Measurements from ENCODE around the gene P4HB. TPM values are rescaled to one million over a fixed set of nuclear protein-coding genes. Genes with fewer than 3 reads are reported as not detected.

The P4HB gene
- total and polyA plus RNA-seq, 2 experiments from 2014 or later = 206 to 620 TPM

DNA sequence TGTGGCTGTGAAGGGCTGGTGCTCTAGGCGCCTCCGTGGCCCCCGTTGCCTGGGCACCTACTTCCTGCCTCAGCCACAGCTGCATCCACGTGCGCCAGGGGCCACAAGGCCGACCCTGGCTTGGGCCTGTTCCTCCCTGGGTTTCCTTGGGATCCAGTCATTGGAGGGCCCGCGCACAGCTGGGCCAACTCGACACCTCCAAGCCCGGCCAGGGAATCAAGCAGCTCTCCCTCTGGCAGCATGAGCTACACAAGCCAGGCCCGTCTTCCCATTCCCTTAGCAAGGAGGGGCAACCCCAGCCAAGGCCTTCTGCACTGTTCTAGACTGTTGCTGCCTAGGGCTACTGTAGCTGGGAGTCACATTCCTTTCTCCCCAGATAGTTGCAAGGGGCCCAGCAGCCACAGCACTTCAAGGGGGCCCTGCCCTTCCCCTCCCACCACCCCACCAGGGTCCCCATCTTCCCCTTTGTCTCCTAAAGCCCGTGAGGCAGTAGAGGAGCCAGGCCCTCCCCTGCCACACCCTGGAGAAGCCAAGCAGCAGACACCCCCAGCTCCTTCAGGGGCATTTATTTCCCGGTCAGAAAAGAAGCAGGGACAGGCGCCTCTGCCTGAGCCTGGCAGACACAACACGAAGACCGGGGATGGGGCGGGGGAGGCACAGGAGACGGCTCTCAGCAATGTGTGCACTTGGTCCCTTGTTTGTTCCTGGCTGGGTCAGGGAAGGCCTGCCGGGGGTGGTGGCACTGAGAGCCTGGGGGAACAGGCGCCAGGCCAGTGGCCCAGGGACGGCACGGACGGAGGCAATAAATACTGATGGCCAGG is 7.0 kb upstream of the P4HB start:
- peaks cover 27% of the 10 kb centered on the region for H4K20me1 ChIP-seq (replicated peaks; ENCODE audit: insufficient read depth)
- H3K27ac Mint-ChIP-seq = 0 out of 2 replicates have a peak overlapping the region, but pooled peaks have one; percentile 36
- peak; percentile 73 for DNase-seq (ENCODE audit: low spot score)

More for the DNA sequence above, 7.0 kb upstream of the P4HB start:
- Histone ChIP-seq H2AFZ (no peak overlapping the region), H3K4me2 (peak overlapping the region; percentile 14; the same call in 1 of the 2 replicates), H3K4me3 (no peak overlapping the region), H3K79me2 (replicated peaks; ENCODE audit: insufficient read depth) (peaks cover 28% of the 10 kb centered on the region), H3F3A (replicated peaks; ENCODE audit: low read depth) (peaks cover 65% of the 10 kb centered on the region), H3K36me3 (ENCODE audit: insufficient read depth) (0 out of 2 replicates have a peak, but pooled peaks cover 6% of the 10 kb centered on the region), H3K27me3 (ENCODE audit: insufficient read depth) (no peaks in the 10 kb centered on the region), H3K9me2 (ENCODE audit: insufficient read depth) (no peaks in the 10 kb centered on the region), H3K27ac (ENCODE audit: low read depth) (peak overlapping the region; percentile 91), H3K4me1 (ENCODE audit: insufficient read depth) (peaks cover 12% of the 10 kb centered on the region)
- TF ChIP-seq, protein P1, sequence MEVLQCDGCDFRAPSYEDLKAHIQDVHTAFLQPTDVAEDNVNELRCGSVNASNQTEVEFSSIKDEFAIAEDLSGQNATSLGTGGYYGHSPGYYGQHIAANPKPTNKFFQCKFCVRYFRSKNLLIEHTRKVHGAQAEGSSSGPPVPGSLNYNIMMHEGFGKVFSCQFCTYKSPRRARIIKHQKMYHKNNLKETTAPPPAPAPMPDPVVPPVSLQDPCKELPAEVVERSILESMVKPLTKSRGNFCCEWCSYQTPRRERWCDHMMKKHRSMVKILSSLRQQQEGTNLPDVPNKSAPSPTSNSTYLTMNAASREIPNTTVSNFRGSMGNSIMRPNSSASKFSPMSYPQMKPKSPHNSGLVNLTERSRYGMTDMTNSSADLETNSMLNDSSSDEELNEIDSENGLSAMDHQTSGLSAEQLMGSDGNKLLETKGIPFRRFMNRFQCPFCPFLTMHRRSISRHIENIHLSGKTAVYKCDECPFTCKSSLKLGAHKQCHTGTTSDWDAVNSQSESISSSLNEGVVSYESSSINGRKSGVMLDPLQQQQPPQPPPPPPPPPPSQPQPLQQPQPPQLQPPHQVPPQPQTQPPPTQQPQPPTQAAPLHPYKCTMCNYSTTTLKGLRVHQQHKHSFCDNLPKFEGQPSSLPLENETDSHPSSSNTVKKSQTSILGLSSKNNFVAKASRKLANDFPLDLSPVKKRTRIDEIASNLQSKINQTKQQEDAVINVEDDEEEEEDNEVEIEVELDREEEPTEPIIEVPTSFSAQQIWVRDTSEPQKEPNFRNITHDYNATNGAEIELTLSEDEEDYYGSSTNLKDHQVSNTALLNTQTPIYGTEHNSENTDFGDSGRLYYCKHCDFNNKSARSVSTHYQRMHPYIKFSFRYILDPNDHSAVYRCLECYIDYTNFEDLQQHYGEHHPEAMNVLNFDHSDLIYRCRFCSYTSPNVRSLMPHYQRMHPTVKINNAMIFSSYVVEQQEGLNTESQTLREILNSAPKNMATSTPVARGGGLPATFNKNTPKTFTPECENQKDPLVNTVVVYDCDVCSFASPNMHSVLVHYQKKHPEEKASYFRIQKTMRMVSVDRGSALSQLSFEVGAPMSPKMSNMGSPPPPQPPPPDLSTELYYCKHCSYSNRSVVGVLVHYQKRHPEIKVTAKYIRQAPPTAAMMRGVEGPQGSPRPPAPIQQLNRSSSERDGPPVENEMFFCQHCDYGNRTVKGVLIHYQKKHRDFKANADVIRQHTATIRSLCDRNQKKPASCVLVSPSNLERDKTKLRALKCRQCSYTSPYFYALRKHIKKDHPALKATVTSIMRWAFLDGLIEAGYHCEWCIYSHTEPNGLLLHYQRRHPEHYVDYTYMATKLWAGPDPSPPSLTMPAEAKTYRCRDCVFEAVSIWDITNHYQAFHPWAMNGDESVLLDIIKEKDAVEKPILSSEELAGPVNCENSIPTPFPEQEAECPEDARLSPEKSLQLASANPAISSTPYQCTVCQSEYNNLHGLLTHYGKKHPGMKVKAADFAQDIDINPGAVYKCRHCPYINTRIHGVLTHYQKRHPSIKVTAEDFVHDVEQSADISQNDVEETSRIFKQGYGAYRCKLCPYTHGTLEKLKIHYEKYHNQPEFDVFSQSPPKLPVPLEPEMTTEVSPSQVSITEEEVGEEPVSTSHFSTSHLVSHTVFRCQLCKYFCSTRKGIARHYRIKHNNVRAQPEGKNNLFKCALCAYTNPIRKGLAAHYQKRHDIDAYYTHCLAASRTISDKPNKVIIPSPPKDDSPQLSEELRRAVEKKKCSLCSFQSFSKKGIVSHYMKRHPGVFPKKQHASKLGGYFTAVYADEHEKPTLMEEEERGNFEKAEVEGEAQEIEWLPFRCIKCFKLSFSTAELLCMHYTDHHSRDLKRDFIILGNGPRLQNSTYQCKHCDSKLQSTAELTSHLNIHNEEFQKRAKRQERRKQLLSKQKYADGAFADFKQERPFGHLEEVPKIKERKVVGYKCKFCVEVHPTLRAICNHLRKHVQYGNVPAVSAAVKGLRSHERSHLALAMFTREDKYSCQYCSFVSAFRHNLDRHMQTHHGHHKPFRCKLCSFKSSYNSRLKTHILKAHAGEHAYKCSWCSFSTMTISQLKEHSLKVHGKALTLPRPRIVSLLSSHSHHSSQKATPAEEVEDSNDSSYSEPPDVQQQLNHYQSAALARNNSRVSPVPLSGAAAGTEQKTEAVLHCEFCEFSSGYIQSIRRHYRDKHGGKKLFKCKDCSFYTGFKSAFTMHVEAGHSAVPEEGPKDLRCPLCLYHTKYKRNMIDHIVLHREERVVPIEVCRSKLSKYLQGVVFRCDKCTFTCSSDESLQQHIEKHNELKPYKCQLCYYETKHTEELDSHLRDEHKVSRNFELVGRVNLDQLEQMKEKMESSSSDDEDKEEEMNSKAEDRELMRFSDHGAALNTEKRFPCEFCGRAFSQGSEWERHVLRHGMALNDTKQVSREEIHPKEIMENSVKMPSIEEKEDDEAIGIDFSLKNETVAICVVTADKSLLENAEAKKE (CRISPR knock-in tag; IDR thresholded peaks at IDR 0.05) = no peak
- 0 out of 2 replicates have a peak, but pooled peaks have one; percentile 28 for TF ChIP-seq POLR2AphosphoS5 (IDR thresholded peaks at IDR 0.05; ENCODE audit: low read depth)
- peak; percentile 7 for ATAC-seq
- Mint-ChIP-seq H3K27me3 (ENCODE audit: insufficient read depth, low read depth, poor library complexity) (peaks cover 42% of the 10 kb centered on the region), H3K36me3 (ENCODE audit: low read depth) (peaks cover 28% of the 10 kb centered on the region), H3K9me3 (no peaks in the 10 kb centered on the region; the same call in 2 of the 3 replicates), H3K4me3 (0 out of 3 replicates have a peak overlapping the region, but pooled peaks have one; percentile 17), H3K4me1 (peaks cover 31% of the 10 kb centered on the region)

All from GM23338 (cell line).